GM19328 (cell line): ENCODE data around the gene BOLA2B.
"Not testable (repeated sequence)": the region's sequence is repeated elsewhere in the genome, so short reads cannot be mapped to it uniquely, and the experiment has no call there.

Experiments used
- ATAC-seq: cut with Tn5 transposase; IDR thresholded peaks from one replicate; pipeline ENCODE4 v1.9.1; 2021; ENCODE audit warnings: mild to moderate bottlenecking, moderate library complexity; ENCODE audit not compliant: unreplicated experiment

The BOLA2B gene

DNA sequence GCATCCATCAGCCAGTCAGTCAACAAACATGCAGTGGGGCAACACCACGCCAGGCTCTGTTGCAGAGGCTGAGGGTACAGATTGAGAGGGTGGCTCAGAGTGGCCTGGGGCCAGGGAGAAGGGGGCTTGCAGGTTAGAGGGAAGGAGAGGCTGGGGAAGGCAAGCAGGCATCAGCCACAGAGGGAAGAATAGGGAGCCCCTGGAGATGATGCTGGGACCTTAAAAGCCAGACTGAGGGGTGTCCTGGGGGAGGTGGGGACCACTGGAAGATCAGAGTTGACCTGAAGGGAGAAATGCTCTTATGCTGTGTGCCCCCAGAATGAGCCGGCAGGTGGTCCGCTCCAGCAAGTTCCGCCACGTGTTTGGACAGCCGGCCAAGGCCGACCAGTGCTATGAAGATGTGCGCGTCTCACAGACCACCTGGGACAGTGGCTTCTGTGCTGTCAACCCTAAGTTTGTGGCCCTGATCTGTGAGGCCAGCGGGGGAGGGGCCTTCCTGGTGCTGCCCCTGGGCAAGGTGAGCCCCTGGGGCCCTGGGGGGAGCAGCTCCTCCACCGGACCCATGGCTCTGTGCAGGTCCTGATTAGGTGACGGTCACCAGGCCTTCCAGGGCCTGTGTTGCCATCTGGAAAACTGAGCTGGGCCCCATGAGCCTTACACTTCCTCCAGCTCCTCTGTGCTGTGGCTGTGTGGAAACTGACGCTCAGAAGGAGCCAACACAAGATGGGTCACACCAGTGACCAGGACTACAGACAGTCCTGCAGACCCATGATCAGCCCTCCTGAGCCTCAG lies 8.4 kb downstream of the BOLA2B start:
- no peak for ATAC-seq

DNA sequence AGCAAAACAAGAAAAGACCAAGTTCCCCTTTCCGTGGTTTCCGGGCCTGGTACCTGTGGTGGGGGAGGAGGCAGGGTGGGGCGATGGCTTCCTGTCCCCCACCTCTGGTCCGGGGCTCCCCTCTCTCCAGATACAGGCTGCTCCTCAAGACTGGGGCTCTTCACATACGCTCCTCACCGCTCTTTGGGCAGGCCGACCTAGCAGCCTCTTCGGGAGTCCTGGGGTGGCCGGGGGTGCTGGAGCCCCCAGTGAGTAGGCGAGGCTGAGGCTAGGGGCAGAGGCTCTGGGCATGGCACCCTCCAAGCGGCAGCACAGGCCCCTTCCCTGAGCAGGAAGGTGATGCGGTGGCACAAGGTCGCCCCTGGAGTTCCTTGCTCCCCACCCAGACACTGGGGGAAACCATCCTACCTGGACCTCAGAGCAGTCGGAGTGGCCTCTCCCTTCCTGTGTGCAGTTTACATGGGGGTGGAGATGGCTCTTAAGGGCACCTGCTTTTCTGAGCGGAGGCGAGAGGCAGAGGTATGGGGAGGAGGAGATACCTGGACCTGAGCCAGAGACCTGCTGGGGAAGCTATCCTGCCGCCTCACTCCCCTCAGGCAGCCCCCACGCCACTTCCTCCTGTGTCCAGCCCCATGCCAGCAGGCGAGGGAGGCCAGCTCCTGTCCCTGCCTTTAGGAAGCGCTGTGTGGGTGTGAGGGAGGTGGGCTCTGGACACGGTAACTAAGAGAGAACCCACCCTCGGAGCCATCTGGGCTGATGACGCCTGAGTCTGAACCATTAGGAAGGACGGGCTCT lies 9.2 kb downstream of the BOLA2B start:
- ATAC-seq, result peak; percentile 24

DNA sequence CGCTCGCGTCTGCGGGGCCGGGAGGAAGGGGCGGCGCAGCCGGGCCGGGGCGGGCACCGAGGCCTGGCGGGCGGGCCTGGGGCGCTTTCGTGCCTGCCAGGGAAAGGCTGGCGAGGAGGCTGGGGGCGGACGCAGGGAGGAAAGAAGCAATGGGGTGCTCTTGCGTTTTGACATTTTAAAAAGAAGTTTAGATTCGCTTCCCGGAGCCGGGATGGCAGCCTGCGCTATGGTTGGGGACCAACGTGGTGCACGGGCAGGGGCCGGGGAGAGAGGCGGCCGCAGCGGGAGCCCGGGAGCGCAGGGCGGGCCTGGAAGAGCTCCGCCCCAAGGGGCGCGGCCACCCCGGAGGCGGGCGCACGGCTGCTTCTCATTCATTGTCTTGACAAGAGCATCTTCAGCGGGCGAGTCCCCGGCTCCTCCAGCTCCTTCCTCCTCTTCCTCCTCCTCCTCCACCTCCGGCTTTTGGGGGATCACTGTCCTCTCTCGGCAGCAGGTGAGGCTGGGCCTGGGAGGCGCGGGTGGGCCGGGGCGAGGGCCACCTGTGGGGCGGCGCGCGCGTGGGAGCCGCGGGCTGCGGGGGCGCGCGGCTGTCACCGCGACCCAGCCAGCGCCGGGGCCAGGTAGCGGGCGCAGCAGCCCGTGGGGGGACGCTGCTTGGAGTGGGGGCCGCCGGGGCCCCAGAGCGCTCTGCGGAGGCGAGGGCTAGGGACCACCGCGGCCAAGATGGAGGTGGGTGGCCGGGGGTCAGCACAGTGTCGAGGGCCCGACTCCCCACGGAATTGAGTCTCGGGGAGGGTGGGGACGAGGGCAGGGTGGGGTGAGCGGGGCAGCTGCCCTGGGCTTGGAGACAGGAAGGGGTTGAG lies 10.0 kb downstream of the BOLA2B start, which contains the start of gene CORO1A:
TSS of gene CORO1A (plus strand) at position 370 of the 863 bp plus-strand sequence. CDS start 1,608 bp downstream, outside the sequence.
- peak; percentile 51 for ATAC-seq

DNA sequence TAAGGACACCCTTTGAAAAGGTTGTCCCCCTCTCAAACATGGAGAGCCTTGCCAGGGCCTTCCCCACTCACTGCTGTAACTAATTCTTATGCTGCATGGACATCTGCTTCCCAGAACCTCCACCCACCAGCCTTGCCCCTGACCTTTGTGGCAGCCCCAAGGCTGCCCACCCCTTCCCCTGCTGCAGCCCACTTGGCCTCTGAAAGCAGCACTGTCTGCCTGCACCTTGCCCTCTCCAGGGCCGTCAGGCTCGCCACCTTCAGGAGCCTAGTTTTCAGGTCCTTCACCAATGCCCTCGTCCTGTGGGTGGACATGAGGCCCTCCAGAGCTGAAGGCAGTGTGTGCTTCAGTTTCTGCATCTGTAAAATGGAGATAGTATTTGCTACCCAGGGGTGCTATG lies 12.7 kb downstream of the BOLA2B start:
- ATAC-seq, result no peak

DNA sequence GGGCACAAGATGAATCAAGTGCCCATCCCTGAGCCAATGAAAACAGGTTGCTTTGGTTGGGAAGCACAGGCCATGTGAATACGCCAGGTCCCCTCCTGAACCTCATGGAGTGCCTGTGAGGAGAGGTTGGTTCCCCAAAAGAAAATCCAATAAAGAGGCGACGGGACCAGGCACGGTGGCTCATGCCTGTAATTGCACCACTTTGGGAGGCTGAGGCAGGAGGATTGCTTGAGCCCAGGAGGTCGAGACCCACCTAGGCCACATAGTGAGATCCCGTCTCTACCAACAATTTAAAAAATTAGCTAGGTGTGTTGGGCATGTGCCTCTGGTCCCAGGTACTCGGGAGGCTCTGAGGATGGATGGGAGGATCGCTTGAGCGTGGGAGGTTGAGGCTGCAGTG lies 13.5 kb downstream of the BOLA2B start:
- ATAC-seq, result no peak

DNA sequence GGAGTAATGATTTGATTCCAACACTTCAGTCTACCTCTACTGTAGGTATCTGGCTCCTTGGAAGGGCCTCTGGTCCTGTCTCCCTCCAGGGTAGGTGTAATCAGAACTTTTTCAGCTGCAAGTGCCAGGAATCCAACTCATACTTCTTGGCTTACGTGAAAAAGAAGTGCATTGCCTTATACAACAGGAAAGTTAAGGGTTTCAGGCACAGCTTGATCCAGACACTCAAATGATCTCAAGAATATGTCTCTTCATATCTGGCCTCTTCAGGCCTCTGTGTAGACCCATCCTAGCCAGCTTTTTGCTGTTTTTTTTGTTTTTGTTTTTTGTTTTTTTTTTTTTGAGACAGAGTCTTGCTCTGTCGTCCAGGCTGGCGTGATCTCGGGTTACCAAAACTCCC lies 14.3 kb downstream of the BOLA2B start:
- ATAC-seq, result no peak

DNA sequence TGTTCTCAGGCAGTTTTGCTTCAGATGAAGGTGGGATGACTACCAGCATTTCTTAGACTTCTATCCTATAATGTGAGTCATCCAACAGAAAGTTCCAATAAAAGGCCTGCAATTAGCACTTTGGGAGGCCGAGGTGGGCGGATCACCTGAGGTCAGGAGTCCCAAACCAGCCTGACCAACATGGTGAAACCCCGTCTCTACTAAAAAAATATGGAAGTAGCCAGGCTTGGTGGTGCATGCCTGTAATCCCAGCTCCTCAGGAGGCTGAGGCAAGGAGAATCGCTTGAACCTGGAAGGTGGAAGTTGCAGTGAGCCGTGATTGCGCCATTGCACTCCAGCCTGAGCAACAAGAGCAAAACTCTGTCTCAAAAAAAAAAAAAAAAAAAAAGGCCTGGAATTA lies 16.6 kb downstream of the BOLA2B start:
- not testable (repeated sequence) for ATAC-seq

DNA sequence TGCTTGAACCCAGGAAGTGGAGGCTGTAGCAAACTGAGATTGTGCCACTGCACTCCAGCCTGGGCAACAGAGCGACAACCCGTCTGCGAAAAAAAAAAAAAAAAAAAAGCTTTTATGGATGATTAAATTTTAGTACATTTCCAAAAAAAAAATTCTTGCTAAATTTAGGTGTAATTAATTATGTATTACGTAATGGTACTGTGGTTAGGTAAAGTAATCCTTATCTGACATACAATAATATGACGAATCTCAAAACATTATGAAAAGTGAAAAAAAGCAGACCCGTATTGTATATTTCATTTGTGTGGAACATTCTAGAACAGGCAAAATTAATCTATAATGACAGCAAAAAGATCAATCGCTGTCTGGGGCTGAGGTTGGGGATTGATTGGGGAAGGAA lies 20.4 kb downstream of the BOLA2B start:
- ATAC-seq, result no peak

DNA sequence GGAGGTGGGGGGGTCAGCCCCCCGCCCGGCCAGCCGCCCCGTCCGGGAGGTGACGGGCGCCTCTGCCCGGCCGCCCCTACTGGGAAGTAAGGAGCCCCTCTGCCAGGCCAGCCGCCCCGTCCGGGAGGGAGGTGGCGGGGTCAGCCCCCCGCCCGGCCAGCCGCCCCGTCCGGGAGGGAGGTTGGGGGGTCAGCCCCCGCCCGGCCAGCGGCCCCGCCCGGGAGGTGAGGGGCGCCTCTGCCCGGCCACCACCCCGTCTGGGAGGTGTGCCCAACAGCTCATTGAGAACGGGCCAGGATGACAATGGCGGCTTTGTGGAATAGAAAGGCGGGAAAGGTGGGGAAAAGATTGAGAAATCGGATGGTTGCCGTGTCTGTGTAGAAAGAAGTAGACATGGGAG lies 23.3 kb downstream of the BOLA2B start:
- ATAC-seq, result not testable (repeated sequence)

DNA sequence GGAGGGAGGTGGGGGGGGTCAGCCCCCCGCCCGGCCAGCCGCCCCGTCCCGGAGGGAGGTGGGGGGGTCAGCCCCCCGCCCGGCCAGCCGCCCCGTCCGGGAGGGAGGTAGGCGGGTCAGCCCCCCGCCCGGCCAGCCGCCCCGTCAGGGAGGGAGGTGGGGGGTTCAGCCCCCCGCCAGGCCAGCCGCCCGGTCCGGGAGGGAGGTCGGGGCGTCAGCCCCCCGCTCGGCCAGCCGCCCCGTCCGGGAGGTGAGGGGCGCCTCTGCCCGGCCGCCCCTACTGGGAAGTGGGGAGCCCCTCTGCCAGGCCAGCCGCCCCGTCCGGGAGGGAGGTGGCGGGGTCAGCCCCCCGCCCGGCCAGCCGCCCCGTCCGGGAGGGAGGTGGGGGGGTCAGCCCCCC lies 24.1 kb downstream of the BOLA2B start:
- not testable (repeated sequence) for ATAC-seq

DNA sequence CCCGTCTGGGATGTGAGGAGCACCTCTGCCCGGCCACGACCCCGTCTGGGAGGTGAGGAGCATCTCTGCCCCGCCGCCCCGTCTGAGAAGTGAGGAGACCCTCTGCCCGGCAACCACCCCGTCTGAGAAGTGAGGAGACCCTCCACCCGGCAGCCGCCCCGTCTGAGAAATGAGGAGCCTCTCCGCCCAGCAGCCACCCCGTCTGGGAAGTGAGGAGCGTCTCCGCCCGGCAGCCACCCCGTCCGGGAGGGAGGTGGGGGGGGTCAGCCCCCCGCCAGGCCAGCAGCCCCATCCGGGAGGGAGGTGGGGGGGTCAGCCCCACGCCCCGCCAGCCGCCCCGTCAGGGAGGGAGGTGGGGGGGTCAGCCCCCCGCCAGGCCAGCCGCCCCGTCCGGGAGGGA lies 24.7 kb downstream of the BOLA2B start:
- ATAC-seq, result not testable (repeated sequence)

DNA sequence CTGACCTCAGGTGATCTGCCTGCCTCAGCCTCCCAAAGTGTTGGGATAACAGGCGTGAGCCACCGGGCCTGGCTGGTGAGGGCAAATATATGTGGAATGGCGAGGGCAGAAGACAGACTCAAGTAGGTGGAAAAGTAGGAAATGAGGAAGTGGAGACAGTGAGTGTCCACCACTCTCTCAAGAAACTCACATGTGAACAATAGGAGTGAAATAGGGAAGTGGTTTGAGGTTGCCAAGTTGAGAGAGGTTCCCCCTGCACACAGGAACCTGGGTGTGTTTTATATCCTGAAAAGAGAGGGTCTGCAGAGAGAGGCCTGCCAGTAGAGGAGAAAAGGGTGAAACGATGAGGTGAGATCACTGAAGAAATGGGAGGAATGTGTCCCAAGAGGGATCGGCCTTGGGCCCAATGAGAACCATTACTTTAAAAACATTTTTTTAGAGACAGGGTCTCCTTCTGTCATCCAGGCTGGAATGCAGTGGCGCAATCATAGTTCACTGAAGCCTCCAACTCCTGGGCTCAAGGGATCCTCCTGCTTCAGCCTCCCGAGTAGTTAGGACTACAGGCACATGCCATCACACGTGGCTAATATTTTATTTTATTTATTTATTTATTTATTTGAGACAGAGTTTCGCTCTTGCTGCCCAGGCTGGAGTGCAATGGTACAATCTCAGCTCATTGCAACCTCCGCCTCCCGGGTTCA lies 27.1 kb downstream of the BOLA2B start:
- no peak for ATAC-seq

DNA sequence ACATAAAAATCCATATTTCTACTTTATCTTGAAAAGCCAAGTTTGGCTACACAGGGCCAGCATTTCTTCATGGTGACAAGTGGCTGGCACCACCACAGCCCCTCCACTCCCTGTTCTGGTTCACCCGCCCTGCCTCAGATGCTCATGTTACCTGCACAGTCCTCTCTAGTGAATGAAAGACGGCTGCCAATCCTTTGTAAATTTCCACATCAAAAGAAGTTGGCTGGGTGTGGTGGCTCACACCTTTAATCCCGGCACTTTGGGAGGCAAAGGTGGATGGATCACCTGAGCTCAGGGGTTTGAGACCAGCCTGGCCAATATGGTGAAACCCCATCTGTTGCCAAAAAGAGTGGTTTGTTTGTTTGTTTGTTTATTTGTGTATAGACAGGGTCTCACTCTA lies 29.9 kb downstream of the BOLA2B start:
- no peak for ATAC-seq

DNA sequence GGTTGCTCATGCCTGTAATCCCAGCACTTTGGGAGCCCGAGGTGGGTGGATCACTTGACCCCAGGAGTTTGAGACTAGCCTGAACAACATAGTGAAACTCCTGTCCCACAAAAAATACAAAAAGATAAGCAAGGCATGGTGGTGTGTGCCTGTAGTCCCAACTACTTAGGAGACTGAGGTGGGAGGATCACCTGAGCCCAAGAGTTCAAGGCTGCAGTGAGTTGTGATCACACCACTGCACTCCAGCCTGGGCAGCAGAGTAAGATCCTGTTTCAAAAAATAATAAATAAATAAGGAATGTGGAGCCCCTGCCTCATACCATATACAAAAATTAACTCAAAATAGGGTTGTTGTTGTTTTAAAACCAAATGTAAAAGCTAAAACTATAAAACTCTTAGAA lies 36.3 kb downstream of the BOLA2B start:
- ATAC-seq, result no peak

DNA sequence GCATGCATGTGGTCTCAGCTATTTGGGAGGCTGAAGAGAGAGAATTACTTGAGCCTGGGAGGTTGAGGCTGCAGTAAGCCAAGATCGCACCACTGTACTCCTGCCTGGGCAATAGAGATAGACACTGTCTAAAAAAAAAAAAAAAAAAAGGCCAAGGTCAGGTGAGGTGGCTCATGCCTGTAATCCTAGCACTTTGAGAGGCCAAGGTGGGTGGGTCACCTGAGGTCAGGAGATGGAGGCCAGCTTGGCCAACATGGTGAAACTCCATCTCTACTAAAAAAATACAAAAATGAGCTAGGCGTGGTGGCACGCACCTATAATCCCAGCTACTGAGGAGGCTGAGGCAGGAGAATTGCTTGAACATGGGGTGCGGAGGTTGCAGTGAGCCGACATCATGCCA lies 38.3 kb downstream of the BOLA2B start:
- no peak for ATAC-seq

DNA sequence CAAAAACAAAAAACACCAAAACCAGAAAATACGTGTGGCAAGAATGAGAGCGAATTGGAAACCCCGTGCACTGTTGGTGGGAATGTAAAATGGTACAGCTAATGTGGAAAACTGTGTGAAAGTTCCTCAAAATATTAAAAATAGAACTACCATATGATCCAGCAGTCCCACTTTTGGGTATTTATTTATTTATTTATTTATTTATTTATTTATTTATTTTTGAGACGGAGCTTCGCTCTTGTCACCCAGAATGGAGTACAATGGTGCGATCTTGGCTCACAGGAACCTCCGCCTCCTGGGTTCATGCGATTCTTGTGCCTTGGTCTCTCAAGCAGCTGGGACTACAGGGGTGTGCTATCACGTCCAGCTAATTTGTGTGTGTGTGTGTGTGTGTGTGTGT lies 40.9 kb downstream of the BOLA2B start:
- ATAC-seq, result no peak

DNA sequence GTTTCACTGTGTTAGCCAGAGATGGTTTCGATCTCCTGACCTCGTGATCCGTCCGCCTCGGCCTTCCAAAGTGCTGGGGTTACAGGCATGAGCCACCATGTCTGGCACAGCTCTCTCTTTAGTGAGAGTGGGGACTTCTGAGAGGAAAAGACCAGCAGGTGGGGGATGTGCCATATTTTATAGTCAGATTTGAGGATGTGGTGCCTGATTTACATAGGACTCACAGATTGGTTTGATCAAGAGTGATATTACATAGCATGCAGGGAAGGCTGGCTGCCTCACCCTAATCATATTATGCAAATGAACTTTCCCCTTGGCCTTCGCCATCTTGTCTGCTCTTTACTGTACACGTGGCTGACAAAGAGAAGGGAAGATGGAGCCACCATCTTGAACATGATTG lies 42.4 kb downstream of the BOLA2B start:
- ATAC-seq, result no peak

DNA sequence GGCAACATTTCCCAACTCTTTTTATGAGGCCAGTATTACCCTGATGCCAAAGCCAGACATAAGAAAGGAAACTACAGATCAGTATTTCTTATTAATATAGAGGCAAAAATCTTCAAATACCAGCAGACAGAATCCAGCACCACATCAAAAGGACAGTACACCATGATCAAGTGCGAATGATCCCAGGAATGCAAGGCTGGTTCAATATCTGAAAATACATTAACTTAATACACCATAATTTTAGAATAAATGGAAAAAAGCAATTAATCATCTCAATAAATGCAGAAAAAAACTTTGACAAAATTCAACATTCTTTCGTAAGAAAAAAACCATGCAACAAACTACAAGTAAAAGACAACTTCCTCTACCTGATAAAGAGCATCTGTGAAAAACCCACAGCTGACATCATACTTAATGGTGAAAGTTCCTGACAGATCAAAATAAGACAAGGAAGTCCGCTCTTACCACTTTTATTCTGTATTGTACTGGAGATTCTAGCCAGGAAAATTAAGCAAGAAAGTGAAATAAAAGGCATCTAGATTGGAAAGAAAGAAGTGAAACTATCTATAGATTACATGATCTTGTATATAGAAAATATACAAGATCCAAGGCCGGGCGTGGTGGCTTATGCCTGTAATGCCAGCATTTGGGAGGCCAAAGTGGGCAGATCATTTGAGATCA lies 44.1 kb downstream of the BOLA2B start:
- ATAC-seq, result no peak

DNA sequence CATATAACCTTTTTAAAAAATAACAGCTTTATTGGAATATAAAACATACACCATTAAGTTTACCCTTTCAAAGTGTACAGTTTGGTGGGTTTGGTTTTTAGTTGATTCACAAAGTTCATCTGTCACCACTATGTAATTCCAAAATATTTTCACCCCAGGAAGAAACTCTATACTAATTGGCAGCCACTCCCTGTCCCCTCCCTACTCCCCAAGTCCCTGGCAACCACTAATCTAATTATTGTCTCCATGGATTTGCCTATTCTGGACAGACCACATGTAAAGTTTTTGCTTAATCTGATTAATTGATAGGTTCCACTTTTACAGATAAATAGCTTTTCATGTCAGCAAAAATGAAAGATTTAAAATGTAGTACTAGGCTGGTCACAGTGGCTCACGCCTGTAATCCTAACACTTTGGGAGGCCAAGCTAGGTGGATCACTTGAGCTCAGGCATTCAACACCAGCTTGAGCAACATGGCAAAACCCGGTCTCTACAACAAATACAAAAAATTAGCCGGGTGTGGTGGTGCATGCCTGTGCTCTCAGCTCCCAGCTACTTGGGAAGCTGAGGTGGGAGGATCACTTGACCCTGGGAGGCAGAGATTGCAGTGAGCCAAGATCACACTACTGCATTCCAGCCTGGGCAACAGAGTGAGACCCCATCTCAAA lies 45.5 kb downstream of the BOLA2B start:
- ATAC-seq, result no peak

DNA sequence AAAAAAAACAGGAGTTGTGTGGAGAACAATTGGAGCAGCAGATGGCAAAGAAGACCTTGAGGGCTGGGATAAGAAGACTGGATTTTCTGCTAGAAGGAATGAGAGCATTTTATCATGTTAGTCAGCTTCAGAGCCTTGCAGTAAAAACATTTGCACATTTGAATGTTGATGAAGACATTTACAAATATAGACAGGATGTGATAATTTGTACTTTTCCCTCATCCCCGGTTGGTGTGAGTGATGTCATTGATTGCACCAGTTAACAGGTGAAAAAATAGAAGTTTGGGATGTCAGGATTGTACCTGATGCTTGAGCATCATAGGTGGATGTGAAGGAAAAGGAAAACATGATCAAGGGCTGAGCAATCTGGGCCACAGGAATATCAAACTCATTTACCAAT lies 47.8 kb downstream of the BOLA2B start:
- ATAC-seq, result no peak
